ENCODE data around the gene ATP6V0D1. TPM values are rescaled to one million over a fixed set of nuclear protein-coding genes. Genes with fewer than 3 reads are reported as not detected.

Gene ATP6V0D1
- total and polyA plus RNA-seq, 4 experiments from 2014 or later, result 42.8 to 133 (median 70.9) TPM

- no peak overlapping the region for H3K27ac ChIP-seq (ENCODE audit: low read depth, low read length)
- no peaks in the 10 kb centered on the region for H3K36me3 ChIP-seq (ENCODE audit: insufficient read depth, low read length)
- intact Hi-C loops (cut with micrococcal nuclease), result loop anchor here (5.0 kb wide), 1 partner anchor 119 kb away; the partner anchor contains the start of gene PLEKHG4
- ChIA-PET CTCF (ENCODE audit: partially characterized antibody) (no interaction called here), POLR2A (ENCODE audit: partially characterized antibody) (no interaction called here)
- Mint-ChIP-seq H3K4me3 (no peak overlapping the region), H3K27ac (no peak overlapping the region), H3K4me1 (peaks cover 2 to 9% (median 5%) of the 10 kb centered on the region in 4 donors), H3K27me3 (peaks cover 14 to 25% of the 10 kb centered on the region in 2 donors), H3K36me3 (no peaks in the 10 kb centered on the region), H3K9me3 (peaks cover 0 to 1% (median 0%) of the 10 kb centered on the region in 8 donors)
- no peaks in the 10 kb centered on the region for H3K9me3 ChIP-seq (ENCODE audit: control insufficient read depth in 1 of 2, low read length in 2 of 2)
- H3K4me1 ChIP-seq (ENCODE audit: insufficient read depth, low read length), result peaks cover 15% of the 10 kb centered on the region
- no peak for DNase-seq
- H3K4me3 ChIP-seq (ENCODE audit: low read length in 2 of 2), result no peak overlapping the region
- peaks cover 18% of the 10 kb centered on the region for H3K27me3 ChIP-seq (ENCODE audit: insufficient read depth, low read length)
Measured at GRCh38 chr16:67396159-67397035, 84.6 kb downstream of the ATP6V0D1 start.

GRCh38 chr16:67395458-67396158, 85.3 kb downstream of the ATP6V0D1 start:
- Histone ChIP-seq H3K4me3 (ENCODE audit: low read length in 2 of 2) (no peak overlapping the region), H3K27ac (ENCODE audit: low read depth, low read length) (no peak overlapping the region), H3K4me1 (ENCODE audit: insufficient read depth, low read length) (peaks cover 15% of the 10 kb centered on the region), H3K27me3 (ENCODE audit: insufficient read depth, low read length) (peaks cover 18% of the 10 kb centered on the region), H3K9me3 (ENCODE audit: control insufficient read depth in 1 of 2, low read length in 2 of 2) (no peaks in the 10 kb centered on the region), H3K36me3 (ENCODE audit: insufficient read depth, low read length) (no peaks in the 10 kb centered on the region)
- H3K27me3 Mint-ChIP-seq, result peaks cover 14 to 23% of the 10 kb centered on the region in 2 donors
- ChIA-PET POLR2A (ENCODE audit: partially characterized antibody) (no interaction called here), CTCF (ENCODE audit: partially characterized antibody) (interaction anchor here (0.7 kb wide), 1 partner anchor 441 kb away, joined by 4 read pairs; no protein-coding TSS in a partner anchor)
- intact Hi-C loops (cut with micrococcal nuclease), result loop anchor here (5.0 kb wide), 1 partner anchor 118 kb away; the partner anchor contains the start of gene PLEKHG4
- no peak overlapping the region for H3K4me3 Mint-ChIP-seq
- H3K36me3 Mint-ChIP-seq, result no peaks in the 10 kb centered on the region
- H3K27ac Mint-ChIP-seq, result no peak overlapping the region
- no peak for DNase-seq
- peaks cover 0 to 1% (median 0%) of the 10 kb centered on the region in 8 donors for H3K9me3 Mint-ChIP-seq
- peaks cover 2 to 9% (median 5%) of the 10 kb centered on the region in 4 donors for H3K4me1 Mint-ChIP-seq

DNA sequence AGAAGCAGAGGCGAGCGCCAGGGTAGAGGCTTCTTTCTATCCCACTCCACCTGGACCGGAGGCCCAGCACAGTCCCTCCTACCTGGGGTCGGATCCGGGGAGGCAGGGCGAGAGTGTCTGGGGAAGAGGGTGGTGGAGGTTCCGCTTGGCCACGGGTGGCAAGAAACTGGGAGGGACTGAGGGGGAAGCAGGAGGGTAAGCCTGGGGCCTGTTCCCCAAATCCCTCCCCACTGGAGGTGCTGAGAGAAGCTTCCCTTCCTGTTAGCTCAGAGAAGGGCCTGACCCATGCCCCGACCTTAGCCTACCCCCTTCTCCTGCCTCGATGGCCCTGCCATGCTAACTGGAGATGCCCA, 85.9 kb downstream of the ATP6V0D1 start:
- intact Hi-C loops (cut with micrococcal nuclease), result loop anchor here (5.0 kb wide), 1 partner anchor 118 kb away; the partner anchor contains the start of gene PLEKHG4
- H3K36me3 Mint-ChIP-seq, result no peaks in the 10 kb centered on the region

GRCh38 chr16:67394155-67395104, 86.5 kb downstream of the ATP6V0D1 start:
- Mint-ChIP-seq H3K27me3 (peaks cover 14 to 24% of the 10 kb centered on the region in 2 donors), H3K27ac (peak overlapping the region in 1 of 7 donors; percentile 79), H3K36me3 (no peaks in the 10 kb centered on the region), H3K9me3 (peaks cover 0 to 1% (median 0%) of the 10 kb centered on the region in 8 donors), H3K4me3 (peak overlapping the region; percentile 48 to 81 (median 68)), H3K4me1 (peaks cover 2 to 9% (median 5%) of the 10 kb centered on the region in 4 donors)
- ChIA-PET POLR2A (ENCODE audit: partially characterized antibody) (no interaction called here), CTCF (ENCODE audit: partially characterized antibody) (interaction anchor here (1.1 kb wide), 1 partner anchor 87 kb away, joined by 3 read pairs; the partner anchor contains the start of gene ATP6V0D1)
- Histone ChIP-seq H3K27ac (ENCODE audit: low read depth, low read length) (no peak overlapping the region), H3K9me3 (ENCODE audit: control insufficient read depth in 1 of 2, low read length in 2 of 2) (no peaks in the 10 kb centered on the region), H3K4me1 (ENCODE audit: insufficient read depth, low read length) (peaks cover 15% of the 10 kb centered on the region), H3K27me3 (ENCODE audit: insufficient read depth, low read length) (peaks cover 18% of the 10 kb centered on the region), H3K4me3 (ENCODE audit: low read length in 2 of 2) (no peak overlapping the region), H3K36me3 (ENCODE audit: insufficient read depth, low read length) (no peaks in the 10 kb centered on the region)
- DNase-seq, result peak in 2 of 5 donors; percentile 9 to 10
- intact Hi-C loops (cut with micrococcal nuclease), result loop anchor here (5.0 kb wide), 1 partner anchor 117 kb away; the partner anchor contains the start of gene PLEKHG4

More for the DNA sequence above, 85.9 kb downstream of the ATP6V0D1 start:
- Histone ChIP-seq H3K4me3 (ENCODE audit: low read length in 2 of 2) (no peak overlapping the region), H3K27me3 (ENCODE audit: insufficient read depth, low read length) (peaks cover 18% of the 10 kb centered on the region), H3K36me3 (ENCODE audit: insufficient read depth, low read length) (no peaks in the 10 kb centered on the region), H3K9me3 (ENCODE audit: control insufficient read depth in 1 of 2, low read length in 2 of 2) (no peaks in the 10 kb centered on the region), H3K27ac (ENCODE audit: low read depth, low read length) (no peak overlapping the region), H3K4me1 (ENCODE audit: insufficient read depth, low read length) (peaks cover 15% of the 10 kb centered on the region)
- CTCF ChIA-PET (ENCODE audit: partially characterized antibody), result interaction anchor here (0.7 kb wide), 1 partner anchor 441 kb away, joined by 4 read pairs; no protein-coding TSS in a partner anchor
- POLR2A ChIA-PET (ENCODE audit: partially characterized antibody), result no interaction called here
- Mint-ChIP-seq H3K9me3 (peaks cover 0 to 1% (median 0%) of the 10 kb centered on the region in 8 donors), H3K4me3 (peak overlapping the region in 1 of 8 donors; percentile 36), H3K27me3 (peaks cover 14 to 24% of the 10 kb centered on the region in 2 donors), H3K4me1 (peaks cover 2 to 9% (median 5%) of the 10 kb centered on the region in 4 donors), H3K27ac (no peak overlapping the region)
- DNase-seq, result no peak

DNA sequence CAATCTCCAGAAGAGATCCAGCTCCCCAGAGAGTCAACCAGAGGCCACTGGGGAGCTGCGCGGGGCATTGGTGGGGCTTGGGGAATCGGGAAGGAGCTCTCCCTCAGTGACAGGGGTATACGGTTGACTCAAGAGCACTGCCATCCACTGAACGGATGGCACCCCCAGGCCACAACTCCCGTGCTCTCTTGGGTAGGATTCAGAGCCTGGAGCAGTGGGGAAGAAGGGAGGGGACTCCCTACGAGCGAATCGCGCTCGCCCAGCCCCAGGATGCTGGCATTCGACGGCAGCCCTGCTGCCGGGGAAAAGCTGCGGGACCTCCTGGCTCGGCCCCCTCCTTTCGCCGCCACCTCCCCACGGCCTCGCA, 87.2 kb downstream of the ATP6V0D1 start:
- peaks cover 2 to 9% (median 5%) of the 10 kb centered on the region in 4 donors for H3K4me1 Mint-ChIP-seq
- Histone ChIP-seq H3K27me3 (ENCODE audit: insufficient read depth, low read length) (peaks cover 18% of the 10 kb centered on the region), H3K4me3 (ENCODE audit: low read length in 2 of 2) (peak overlapping the region in 1 of 2 donors; percentile 18)

DNA sequence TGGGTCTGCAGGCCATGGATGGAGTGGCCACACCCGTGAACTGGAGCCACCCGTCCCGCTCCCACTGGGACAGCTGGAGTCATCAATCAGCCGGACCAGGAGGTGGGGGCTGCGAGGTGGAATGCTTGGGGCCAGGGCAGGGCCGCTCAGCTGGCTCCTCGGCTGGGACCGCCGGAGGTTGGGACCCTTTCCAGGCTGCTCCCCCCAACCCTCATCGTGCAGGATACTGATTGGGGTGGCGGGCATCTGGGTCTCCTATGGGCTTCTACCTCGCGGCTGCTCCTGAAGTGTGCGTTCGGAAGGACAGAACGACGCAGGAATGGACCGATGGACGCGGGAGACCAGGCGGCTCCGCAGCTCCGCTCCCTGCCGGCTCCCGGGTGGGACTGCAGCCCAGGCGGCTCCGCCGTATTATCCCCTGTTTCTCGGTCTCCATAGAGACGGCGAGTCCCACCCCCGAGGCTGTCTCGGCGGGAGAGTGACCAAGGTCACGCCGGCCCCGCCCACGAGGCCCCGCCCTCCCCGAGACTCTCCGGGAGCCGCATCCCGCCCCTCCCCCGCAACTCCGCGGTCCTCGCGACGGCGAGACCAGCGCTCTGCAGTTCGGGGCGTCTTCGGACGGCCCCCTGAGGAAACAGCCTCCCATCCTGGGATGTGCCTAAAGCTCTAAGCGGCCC, 87.7 kb downstream of the ATP6V0D1 start, which contains the start of gene TPPP3:
Gene TPPP3, minus strand, starts transcription at position 388 of the 677 bp plus-strand sequence. CDS start 2,387 bp downstream, outside the sequence.
- Histone ChIP-seq H3K4me3 (ENCODE audit: low read length in 2 of 2) (peak within 1 kb of the TSS in 1 of 2 donors; percentile 18), H3K27ac (ENCODE audit: low read depth, low read length) (no peak within 1 kb of the TSS), H3K4me1 (ENCODE audit: insufficient read depth, low read length) (peaks cover 15% of the 10 kb centered on the region), H3K36me3 (ENCODE audit: insufficient read depth, low read length) (no peaks in the 10 kb centered on the region), H3K27me3 (ENCODE audit: insufficient read depth, low read length) (peaks cover 18% of the 10 kb centered on the region), H3K9me3 (ENCODE audit: control insufficient read depth in 1 of 2, low read length in 2 of 2) (no peaks in the 10 kb centered on the region)
- Mint-ChIP-seq H3K27me3 (peaks cover 12 to 24% of the 10 kb centered on the region in 2 donors), H3K36me3 (no peaks in the 10 kb centered on the region), H3K4me3 (peak within 1 kb of the TSS; percentile 48 to 81 (median 68)), H3K27ac (peak within 1 kb of the TSS in 2 of 7 donors; percentile 41 to 79), H3K9me3 (peaks cover 0 to 1% (median 0%) of the 10 kb centered on the region in 8 donors), H3K4me1 (peaks cover 2 to 9% (median 5%) of the 10 kb centered on the region in 4 donors)
- ChIA-PET POLR2A (ENCODE audit: partially characterized antibody) (no interaction called here), CTCF (ENCODE audit: partially characterized antibody) (interaction anchor here (1.1 kb wide), 1 partner anchor 88 kb away, joined by 3 read pairs; the partner anchor contains the start of gene ATP6V0D1)
- intact Hi-C loops (cut with micrococcal nuclease), result no loop called here
- DNase-seq, result peak in 4 of 5 donors; percentile 16 to 44 (median 19)

More for the DNA sequence above, 87.2 kb downstream of the ATP6V0D1 start:
- POLR2A ChIA-PET (ENCODE audit: partially characterized antibody), result no interaction called here
- Histone ChIP-seq H3K4me1 (ENCODE audit: insufficient read depth, low read length) (peaks cover 15% of the 10 kb centered on the region), H3K27ac (ENCODE audit: low read depth, low read length) (no peak overlapping the region), H3K36me3 (ENCODE audit: insufficient read depth, low read length) (no peaks in the 10 kb centered on the region), H3K9me3 (ENCODE audit: control insufficient read depth in 1 of 2, low read length in 2 of 2) (no peaks in the 10 kb centered on the region)
- peak overlapping the region; percentile 48 to 81 (median 68) for H3K4me3 Mint-ChIP-seq
- H3K27ac Mint-ChIP-seq, result peak overlapping the region in 1 of 7 donors; percentile 79
- no peaks in the 10 kb centered on the region for H3K36me3 Mint-ChIP-seq
- peaks cover 0 to 1% (median 0%) of the 10 kb centered on the region in 8 donors for H3K9me3 Mint-ChIP-seq
- DNase-seq, result peak in 1 of 5 donors; percentile 7
- CTCF ChIA-PET (ENCODE audit: partially characterized antibody), result interaction anchor here (1.1 kb wide), 1 partner anchor 87 kb away, joined by 3 read pairs; the partner anchor contains the start of gene ATP6V0D1
- H3K27me3 Mint-ChIP-seq, result peaks cover 14 to 24% of the 10 kb centered on the region in 2 donors
- intact Hi-C loops (cut with micrococcal nuclease), result no loop called here
